ENCODE results near the gene AGAP5. TPM values are rescaled to one million over a fixed set of nuclear protein-coding genes. Genes with fewer than 3 reads are reported as not detected.

The AGAP5 gene
- total RNA-seq, 4 donors from 2014 or later, result 0.72 to 7.8 (median 4.2) TPM

DNA sequence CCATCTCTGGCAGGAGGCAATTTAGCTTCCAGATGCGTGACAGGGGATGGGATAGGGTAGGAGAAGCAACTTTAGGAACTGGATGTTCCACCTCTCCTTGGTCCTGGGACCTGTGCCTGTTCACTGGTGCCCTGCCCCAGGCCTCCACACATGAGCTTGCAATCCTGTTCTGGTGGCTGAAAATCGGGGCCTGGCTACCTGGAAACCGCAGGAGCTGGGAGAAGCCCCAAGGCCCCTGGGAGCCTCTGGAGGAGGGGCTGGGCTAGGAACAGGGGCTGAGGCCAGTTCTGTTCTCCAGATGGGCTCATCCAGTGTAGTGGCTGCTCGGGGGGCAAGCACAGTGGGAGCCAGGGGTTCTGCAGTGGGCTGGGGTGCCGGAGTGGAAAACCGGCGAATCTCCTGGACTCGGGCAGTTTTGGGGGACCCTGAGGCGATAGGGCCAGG is 51.3 kb downstream of the AGAP5 start:
- ATAC-seq, result no peak
- no peak overlapping the region for H3K4me3 ChIP-seq
- peak overlapping the region in 1 of 4 donors; percentile 79 for H3K27ac ChIP-seq

DNA sequence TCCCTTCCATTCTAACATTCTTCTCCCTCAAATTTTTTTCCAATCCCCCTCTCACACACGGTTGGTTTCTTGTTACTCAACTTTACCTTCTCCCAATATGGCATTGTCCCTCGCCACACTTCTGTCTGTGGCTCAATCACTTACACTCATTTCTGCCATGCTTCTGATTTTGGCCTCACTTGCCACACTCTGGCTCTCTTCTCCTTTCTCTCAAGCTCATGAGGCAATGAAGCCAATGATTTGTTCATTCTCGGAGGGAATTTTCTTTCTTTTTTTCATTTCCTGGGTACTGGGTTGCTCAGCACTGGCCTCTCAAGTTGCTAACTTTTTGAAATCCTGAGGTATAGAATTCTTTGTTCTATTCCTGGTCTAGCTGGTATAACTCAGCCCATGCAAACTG is 52.7 kb downstream of the AGAP5 start:
- Histone ChIP-seq H3K4me1 (peaks cover 0 to 33% (median 12%) of the 10 kb centered on the region in 3 donors), H3K4me3 (no peak overlapping the region), H3K27me3 (no peaks in the 10 kb centered on the region), H3K9me3 (no peaks in the 10 kb centered on the region), H3K27ac (no peak overlapping the region), H3K36me3 (no peaks in the 10 kb centered on the region)
- TF ChIP-seq, protein P1, sequence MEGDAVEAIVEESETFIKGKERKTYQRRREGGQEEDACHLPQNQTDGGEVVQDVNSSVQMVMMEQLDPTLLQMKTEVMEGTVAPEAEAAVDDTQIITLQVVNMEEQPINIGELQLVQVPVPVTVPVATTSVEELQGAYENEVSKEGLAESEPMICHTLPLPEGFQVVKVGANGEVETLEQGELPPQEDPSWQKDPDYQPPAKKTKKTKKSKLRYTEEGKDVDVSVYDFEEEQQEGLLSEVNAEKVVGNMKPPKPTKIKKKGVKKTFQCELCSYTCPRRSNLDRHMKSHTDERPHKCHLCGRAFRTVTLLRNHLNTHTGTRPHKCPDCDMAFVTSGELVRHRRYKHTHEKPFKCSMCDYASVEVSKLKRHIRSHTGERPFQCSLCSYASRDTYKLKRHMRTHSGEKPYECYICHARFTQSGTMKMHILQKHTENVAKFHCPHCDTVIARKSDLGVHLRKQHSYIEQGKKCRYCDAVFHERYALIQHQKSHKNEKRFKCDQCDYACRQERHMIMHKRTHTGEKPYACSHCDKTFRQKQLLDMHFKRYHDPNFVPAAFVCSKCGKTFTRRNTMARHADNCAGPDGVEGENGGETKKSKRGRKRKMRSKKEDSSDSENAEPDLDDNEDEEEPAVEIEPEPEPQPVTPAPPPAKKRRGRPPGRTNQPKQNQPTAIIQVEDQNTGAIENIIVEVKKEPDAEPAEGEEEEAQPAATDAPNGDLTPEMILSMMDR (IDR thresholded peaks at IDR 0.05), result no peak
- TF ChIP-seq EP300 (IDR thresholded peaks at IDR 0.05), result no peak
- TF ChIP-seq POLR2AphosphoS5 (IDR thresholded peaks at IDR 0.05), result no peak
- no peak for TF ChIP-seq POLR2A (IDR thresholded peaks at IDR 0.05)
- WGBS, 2 donors (ENCODE audit: low coverage in 1 of 2), result 74 to 96% methylated on average over 2 to 3 of the region's 3 CpGs
- ATAC-seq, result no peak

More for the DNA sequence above, 51.3 kb downstream of the AGAP5 start:
- H3K36me3 ChIP-seq, result no peaks in the 10 kb centered on the region
- peaks cover 0 to 43% (median 12%) of the 10 kb centered on the region in 3 donors for H3K4me1 ChIP-seq
- no peaks in the 10 kb centered on the region for H3K9me3 ChIP-seq
- 83 to 89% methylated on average over 1 to 5 of the region's 9 CpGs for WGBS, 2 donors (ENCODE audit: low coverage in 1 of 2)
- TF ChIP-seq POLR2AphosphoS5 (IDR thresholded peaks at IDR 0.05), result no peak
- TF ChIP-seq, protein P1 (IDR thresholded peaks at IDR 0.05), result no peak
- no peak for TF ChIP-seq POLR2A (IDR thresholded peaks at IDR 0.05)
- no peak for TF ChIP-seq EP300 (IDR thresholded peaks at IDR 0.05)
- H3K27me3 ChIP-seq, result no peaks in the 10 kb centered on the region

DNA sequence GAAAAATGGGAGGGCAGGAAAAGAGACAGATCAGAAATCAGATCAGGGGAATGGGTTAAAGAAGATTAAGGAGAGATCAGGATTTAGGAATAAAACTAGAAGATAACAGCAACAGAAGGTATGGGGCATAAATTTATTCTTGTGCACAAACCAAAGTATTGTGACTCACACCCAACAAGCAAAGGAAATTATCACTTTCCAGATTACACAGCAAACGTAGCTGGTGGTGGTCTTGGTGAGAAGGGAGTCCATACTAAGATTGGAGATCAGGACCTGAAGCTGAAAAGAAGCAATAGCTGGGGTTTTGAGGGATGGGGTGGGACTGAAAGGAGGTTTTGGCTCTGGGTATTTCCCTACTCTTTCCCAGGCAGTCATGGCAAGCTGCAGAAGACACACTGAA is 53.1 kb downstream of the AGAP5 start:
- Histone ChIP-seq H3K9me3 (no peaks in the 10 kb centered on the region), H3K4me3 (no peak overlapping the region), H3K27me3 (no peaks in the 10 kb centered on the region), H3K4me1 (peaks cover 0 to 33% (median 12%) of the 10 kb centered on the region in 3 donors), H3K36me3 (no peaks in the 10 kb centered on the region), H3K27ac (no peak overlapping the region)
- 50% methylated on average over 1 of the region's 1 CpG; no CpG with 5 or more reads in 1 of the 2 donors for WGBS, 2 donors (ENCODE audit: low coverage in 1 of 2)
- no peak for TF ChIP-seq POLR2AphosphoS5 (IDR thresholded peaks at IDR 0.05)
- TF ChIP-seq, protein P1 (IDR thresholded peaks at IDR 0.05), result no peak
- no peak for TF ChIP-seq EP300 (IDR thresholded peaks at IDR 0.05)
- no peak for TF ChIP-seq POLR2A (IDR thresholded peaks at IDR 0.05)
- ATAC-seq, result no peak

DNA sequence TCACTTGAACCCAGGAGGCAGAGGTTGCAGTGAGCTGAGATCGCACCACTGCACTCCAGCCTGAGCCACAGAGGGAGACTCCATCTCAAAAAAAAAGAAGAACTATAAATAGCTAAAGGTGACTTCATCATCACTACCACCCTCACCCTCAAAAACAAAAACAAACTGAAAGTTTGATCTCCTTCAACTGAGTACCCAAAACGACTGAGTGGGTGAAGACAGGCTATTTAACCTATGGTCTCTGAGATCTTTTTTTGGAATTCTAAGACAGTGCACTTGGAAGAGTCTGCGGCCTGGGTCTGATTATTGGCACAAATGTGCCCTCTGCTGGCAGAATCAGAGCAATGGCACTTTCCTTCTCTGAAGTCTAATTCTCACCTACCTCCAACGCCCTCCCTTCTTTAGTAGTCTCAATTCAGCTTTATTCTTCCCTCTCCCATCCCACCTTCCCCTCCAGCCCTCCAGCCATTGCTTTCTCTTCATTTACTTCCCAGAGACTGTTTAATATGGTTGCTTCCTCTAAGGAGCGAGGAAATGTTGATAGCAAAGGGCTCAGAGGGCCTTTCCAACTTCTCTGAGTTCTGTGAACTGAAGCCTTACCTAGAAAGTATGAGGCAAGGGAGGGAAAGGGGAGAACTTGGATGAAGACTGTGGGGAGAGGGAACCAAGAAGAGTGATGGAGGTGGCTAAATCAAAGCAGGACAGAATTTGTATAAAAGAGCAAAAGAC is 53.7 kb downstream of the AGAP5 start:
- Histone ChIP-seq H3K9me3 (no peaks in the 10 kb centered on the region), H3K4me3 (no peak overlapping the region), H3K27ac (no peak overlapping the region), H3K36me3 (no peaks in the 10 kb centered on the region), H3K4me1 (peaks cover 0 to 33% (median 12%) of the 10 kb centered on the region in 3 donors), H3K27me3 (no peaks in the 10 kb centered on the region)
- 6% methylated on average over 3 to 4 of the region's 5 CpGs for WGBS, 2 donors (ENCODE audit: low coverage in 1 of 2)
- TF ChIP-seq POLR2A (IDR thresholded peaks at IDR 0.05) (no peak), POLR2AphosphoS5 (IDR thresholded peaks at IDR 0.05) (no peak)
- TF ChIP-seq, protein P1 (IDR thresholded peaks at IDR 0.05), result peak in 3 of 4 experiments; percentile 89 to 96 (median 93)
- peak; percentile 68 for ATAC-seq

DNA sequence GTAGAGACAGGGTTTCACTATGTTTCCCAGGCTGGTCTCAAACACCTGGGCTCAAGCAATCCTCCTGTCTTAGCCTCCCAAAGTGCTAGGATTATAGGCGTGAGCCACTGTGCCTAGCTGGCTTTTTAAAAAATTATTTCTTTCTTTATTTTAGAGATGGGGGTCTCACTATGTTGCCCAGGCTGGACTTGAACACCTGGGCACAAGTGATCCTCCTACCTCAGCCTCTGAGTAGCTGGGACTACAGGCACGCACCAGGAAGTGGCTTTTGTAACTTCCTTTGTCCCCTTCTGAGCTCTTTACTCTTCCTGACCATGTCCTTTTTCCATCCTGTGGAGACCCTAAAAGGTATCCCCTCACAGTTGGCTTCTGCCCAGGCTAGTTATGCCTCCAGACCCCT is 54.5 kb downstream of the AGAP5 start:
- no peak for ATAC-seq
- Histone ChIP-seq H3K4me1 (peaks cover 0 to 27% (median 9%) of the 10 kb centered on the region in 3 donors), H3K9me3 (no peaks in the 10 kb centered on the region), H3K27me3 (no peaks in the 10 kb centered on the region), H3K36me3 (no peaks in the 10 kb centered on the region), H3K27ac (no peak overlapping the region), H3K4me3 (no peak overlapping the region)
- WGBS, 2 donors (ENCODE audit: low coverage in 1 of 2), result 83 to 90% methylated on average over 2 of the region's 2 CpGs
- TF ChIP-seq, protein P1 (IDR thresholded peaks at IDR 0.05), result no peak
- TF ChIP-seq POLR2AphosphoS5 (IDR thresholded peaks at IDR 0.05) (no peak), POLR2A (IDR thresholded peaks at IDR 0.05) (no peak), EP300 (IDR thresholded peaks at IDR 0.05) (no peak)

Data from gastroesophageal sphincter (tissue), 4 donors.